Lower lobe of right lung (tissue), 2 donors: ENCODE data around the gene ZNF804A. TPM values are rescaled to one million over a fixed set of nuclear protein-coding genes. Genes with fewer than 3 reads are reported as not detected.
"Not testable (repeated sequence)": the region's sequence is repeated elsewhere in the genome, so short reads cannot be mapped to it uniquely, and the experiment has no call there.

Experiments used
- ATAC-seq, 2 donors: fragments of 200-7000 bp; cut with Tn5 transposase; one replicate each; pipeline ENCODE4 v1.9.1; 2020 to 2022; ENCODE audit warnings: mild to moderate bottlenecking in 2 of 2, moderate library complexity in 2 of 2
- DNase-seq: peaks from one replicate; pipeline ENCODE4 v3.0.0-alpha.2; 2020
- H3K27ac ChIP-seq: fragments of 200-600 bp; one replicate; pipeline ENCODE4 v1.8.0; 2022
- H3K27me3 ChIP-seq: fragments of 200-600 bp; one replicate; pipeline ENCODE4 v1.8.0; 2022; ENCODE audit warnings: low read depth
- H3K36me3 ChIP-seq: fragments of 200-600 bp; one replicate; pipeline ENCODE4 v1.8.0; 2022; ENCODE audit warnings: mild to moderate bottlenecking
- H3K4me1 ChIP-seq: fragments of 200-600 bp; one replicate; pipeline ENCODE4 v1.8.0; 2022
- H3K4me3 ChIP-seq: fragments of 200-600 bp; one replicate; pipeline ENCODE4 v1.8.0; 2022; ENCODE audit warnings: mild to moderate bottlenecking
- H3K9me3 ChIP-seq: fragments of 200-600 bp; one replicate; pipeline ENCODE4 v1.8.0; 2022
- intact Hi-C: fragments of 100-400 bp; cut with DNase I; formaldehyde crosslinking; loops from one replicate; pipeline ENCODE4 v1.11.0; 2022
- total RNA-seq: library from RNA; stranded (reverse); fragmentation: NEBNext Ultra II Directional; extraction: Animal tissue kit (Norgen Biotek cat#: 25700); gene quantifications from one replicate; pipeline ENCODE4 v1.2.1, GENCODE V29; 2021
- TF ChIP-seq, protein P1 (sequence below): fragments of 200-600 bp; IDR thresholded peaks from one replicate; pipeline ENCODE4 v1.8.0; 2022; ENCODE audit warnings: antibody characterized with exemption, mild to moderate bottlenecking
- donor health status: DM: no; HTN: yes; CAD: no; lungs with severe emphysema.

Gene ZNF804A
- total RNA-seq, 1 donor from 2014 or later: 1.3 TPM

DNA sequence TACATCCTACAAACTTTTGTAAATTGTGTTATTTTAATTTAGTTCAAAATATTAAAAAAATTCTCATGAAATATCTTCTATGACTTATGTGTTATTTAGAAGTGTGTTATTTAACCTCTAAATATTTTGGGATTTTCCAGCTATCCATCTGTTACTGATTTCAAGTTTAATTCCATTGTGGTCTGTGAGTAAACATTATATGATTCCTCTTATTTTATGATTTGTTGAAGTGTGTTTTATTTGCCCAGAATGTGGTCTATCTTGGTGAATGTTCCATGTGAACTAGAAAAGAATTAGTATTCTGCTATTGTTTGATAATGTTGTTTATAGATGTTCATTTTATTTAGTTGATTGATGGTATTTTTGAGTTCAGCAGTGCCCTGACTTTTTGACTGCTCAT lies 136.0 kb downstream of the ZNF804A start:
- DNase-seq (no peak), ATAC-seq (no peak)
- no peaks in the 10 kb centered on the region for H3K4me1 ChIP-seq
- H3K9me3 ChIP-seq: no peaks in the 10 kb centered on the region
- no peak overlapping the region for H3K4me3 ChIP-seq
- TF ChIP-seq, protein P1, sequence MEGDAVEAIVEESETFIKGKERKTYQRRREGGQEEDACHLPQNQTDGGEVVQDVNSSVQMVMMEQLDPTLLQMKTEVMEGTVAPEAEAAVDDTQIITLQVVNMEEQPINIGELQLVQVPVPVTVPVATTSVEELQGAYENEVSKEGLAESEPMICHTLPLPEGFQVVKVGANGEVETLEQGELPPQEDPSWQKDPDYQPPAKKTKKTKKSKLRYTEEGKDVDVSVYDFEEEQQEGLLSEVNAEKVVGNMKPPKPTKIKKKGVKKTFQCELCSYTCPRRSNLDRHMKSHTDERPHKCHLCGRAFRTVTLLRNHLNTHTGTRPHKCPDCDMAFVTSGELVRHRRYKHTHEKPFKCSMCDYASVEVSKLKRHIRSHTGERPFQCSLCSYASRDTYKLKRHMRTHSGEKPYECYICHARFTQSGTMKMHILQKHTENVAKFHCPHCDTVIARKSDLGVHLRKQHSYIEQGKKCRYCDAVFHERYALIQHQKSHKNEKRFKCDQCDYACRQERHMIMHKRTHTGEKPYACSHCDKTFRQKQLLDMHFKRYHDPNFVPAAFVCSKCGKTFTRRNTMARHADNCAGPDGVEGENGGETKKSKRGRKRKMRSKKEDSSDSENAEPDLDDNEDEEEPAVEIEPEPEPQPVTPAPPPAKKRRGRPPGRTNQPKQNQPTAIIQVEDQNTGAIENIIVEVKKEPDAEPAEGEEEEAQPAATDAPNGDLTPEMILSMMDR: no peak
- intact Hi-C loops: no loop called here
- H3K36me3 ChIP-seq: no peaks in the 10 kb centered on the region
- H3K27ac ChIP-seq: no peak overlapping the region
- no peaks in the 10 kb centered on the region for H3K27me3 ChIP-seq

DNA sequence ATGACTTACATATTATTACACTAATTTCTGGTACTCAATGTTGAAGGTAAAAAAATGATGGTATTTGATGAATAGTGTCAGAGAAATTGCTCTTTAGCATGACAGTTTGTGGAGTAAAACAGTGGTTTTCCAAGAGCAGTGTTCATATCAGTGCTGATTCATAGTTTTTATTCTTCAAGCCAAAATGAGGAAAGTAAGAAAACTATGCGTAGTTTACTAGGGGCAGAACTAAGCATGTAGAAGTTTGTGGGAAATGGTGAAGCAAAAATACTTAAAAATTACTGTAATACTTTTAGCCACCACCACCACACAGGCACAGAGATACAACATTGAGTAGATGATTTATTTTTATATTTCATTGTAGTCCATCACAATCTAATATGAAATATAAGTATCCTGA lies 137.3 kb downstream of the ZNF804A start:
- H3K4me1 ChIP-seq: no peaks in the 10 kb centered on the region
- H3K4me3 ChIP-seq: no peak overlapping the region

DNA sequence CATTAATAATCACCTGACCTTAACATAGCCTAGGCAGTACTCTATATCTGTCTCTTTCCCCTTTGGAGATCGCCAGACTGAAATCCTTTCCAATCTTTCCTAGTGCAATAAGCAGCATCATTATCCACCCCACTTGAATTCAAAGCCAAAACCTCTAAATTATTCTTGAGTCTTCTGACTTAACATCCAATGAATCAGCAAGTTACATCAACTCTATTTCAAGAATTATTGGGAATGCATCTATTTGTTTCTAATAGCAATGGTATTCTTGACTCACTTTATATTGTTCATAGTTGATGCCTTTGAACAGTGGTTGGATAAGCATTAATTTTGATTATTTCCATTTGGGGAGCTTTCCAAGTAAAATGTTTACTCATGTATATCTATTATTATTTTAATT lies 144.8 kb downstream of the ZNF804A start:
- ATAC-seq (no peak), DNase-seq (no peak)
- TF ChIP-seq, protein P1: no peak
- Histone ChIP-seq H3K4me1 (no peaks in the 10 kb centered on the region), H3K27me3 (no peaks in the 10 kb centered on the region), H3K9me3 (no peaks in the 10 kb centered on the region), H3K36me3 (no peaks in the 10 kb centered on the region), H3K27ac (no peak overlapping the region), H3K4me3 (no peak overlapping the region)
- intact Hi-C loops: no loop called here

More for the DNA sequence above, 137.3 kb downstream of the ZNF804A start:
- intact Hi-C loops: no loop called here
- H3K27ac ChIP-seq: no peak overlapping the region
- TF ChIP-seq, protein P1: no peak
- DNase-seq (no peak), ATAC-seq (no peak)
- H3K27me3 ChIP-seq: no peaks in the 10 kb centered on the region
- H3K36me3 ChIP-seq: no peaks in the 10 kb centered on the region
- H3K9me3 ChIP-seq: no peaks in the 10 kb centered on the region

DNA sequence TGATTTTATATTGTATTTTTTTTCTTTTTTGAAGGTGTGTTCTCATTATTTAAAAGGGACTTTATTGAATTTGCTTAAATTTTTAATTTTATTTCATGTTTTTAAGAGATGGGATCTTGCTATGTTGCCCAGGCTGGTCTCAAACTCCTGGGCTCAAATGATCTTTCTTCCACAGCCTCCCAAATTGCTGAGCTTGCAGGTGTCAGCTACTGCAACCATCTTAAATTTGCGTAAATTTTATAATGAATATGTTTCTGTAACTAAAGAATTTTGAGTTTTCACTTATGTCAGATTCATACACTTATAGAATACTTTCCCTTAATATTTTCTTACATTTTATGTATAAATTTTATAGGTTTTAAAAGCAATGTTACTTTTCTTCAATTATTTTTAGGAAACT lies 157.8 kb downstream of the ZNF804A start:
- DNase-seq (no peak), ATAC-seq (no peak)
- no peaks in the 10 kb centered on the region for H3K27me3 ChIP-seq
- intact Hi-C loops: no loop called here
- H3K27ac ChIP-seq: no peak overlapping the region
- TF ChIP-seq, protein P1: no peak
- H3K4me3 ChIP-seq: no peak overlapping the region
- H3K9me3 ChIP-seq: no peaks in the 10 kb centered on the region
- H3K4me1 ChIP-seq: no peaks in the 10 kb centered on the region
- H3K36me3 ChIP-seq: no peaks in the 10 kb centered on the region

DNA sequence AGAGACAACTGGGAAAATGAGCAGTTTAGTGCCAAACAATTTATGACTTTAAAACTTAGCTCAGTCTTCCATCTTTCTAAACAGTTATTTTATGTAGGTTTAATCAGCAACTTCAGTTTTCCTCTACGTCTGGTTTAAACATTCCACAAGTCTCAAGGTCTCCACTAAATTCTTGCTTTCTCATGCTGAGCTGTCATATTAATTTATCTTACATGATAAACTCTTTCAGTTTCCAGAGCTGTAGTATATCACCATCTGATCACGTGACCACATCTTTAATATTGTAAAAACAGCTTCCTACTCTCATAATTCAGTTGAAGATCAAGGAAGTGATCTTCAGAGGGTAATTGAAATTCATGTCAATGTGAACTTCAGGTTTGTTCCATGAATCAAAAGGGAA lies 158.6 kb downstream of the ZNF804A start:
- TF ChIP-seq, protein P1: no peak
- Histone ChIP-seq H3K4me3 (no peak overlapping the region), H3K27me3 (no peaks in the 10 kb centered on the region), H3K36me3 (no peaks in the 10 kb centered on the region), H3K4me1 (no peaks in the 10 kb centered on the region), H3K9me3 (no peaks in the 10 kb centered on the region), H3K27ac (no peak overlapping the region)
- ATAC-seq (no peak), DNase-seq (no peak)
- intact Hi-C loops: no loop called here

DNA sequence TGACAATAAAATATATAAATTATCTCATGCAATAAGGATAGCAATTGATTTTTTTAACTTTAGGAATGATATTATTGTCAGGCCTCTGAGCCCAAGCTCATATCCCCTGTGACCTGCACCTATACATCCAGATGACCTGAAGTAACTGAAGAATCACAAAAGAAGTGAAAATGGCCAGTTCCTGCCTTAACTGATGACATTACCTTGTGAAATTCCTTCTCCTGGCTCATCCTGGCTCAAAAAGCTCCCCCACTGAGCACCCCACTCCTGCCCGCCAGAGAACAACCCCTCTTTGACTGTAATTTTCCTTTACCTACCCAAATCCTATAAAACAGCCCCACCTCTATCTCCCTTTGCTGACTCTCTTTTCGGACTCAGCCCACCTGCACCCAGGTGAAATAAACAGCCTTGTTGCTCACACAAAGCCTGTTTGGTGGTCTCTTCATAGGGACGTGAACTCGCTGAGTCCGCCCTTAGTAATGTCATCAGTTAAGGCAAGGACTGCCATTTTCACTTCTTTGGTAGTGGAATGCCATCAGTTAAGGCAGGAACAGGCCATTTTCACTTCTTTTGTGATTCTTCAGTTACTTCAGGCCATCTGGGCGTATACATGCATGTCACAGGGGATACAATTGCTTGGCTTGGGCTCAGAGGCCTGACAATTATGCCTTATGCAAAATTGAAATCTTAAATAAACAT lies 161.4 kb downstream of the ZNF804A start:
- H3K4me3 ChIP-seq, intact Hi-C loops, H3K9me3 ChIP-seq, H3K36me3 ChIP-seq, H3K27ac ChIP-seq, ATAC-seq, DNase-seq, H3K4me1 ChIP-seq, H3K27me3 ChIP-seq: not testable (repeated sequence)
